ENCODE data around the gene FTHL17.

FTHL17 gene

DNA sequence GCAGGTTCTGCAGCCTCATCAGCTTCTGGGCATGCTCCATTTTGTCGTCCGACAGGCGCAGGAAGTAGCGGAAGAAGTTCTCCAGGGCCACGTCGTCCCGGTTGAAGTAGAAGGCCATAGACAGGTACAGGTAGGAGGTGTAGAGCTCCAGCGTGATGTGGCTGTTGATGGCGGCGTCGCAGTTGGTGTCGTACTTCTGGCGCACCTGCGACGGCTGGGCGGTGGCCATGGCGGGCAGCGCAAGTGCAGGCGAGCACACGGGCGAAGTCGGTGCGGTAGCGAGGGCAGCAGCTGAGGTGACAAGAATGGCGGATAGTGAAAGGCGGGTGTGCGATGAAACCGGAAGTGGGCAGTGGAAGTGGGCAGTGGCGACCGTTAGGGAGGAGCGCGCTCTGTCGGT lies at the start of gene FTHL17:
TSS of gene FTHL17 (minus strand) at position 317 of the 400 bp plus-strand sequence. CDS start at position 229, 88 bp downstream.
- DNase-seq = no peak

DNA sequence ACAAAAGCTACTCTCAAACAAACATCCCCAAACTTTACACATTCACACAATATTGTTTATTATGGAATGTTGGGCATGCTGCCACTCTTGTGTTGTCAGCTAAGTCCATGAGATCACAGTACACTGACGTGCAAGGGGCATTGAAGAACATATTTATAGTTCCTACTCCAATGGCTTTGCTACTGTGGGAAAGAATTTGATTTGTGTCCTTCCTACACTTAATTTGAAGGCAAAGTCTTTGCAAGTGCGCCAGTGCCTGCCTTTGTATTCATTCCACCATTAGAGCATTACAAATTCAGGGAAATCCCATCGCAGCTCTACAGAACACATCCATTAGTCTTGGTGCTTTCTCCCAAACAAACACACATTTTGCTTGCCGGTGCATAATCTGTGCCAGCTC lies 45.4 kb upstream of the FTHL17 start:
- DNase-seq = no peak

DNA sequence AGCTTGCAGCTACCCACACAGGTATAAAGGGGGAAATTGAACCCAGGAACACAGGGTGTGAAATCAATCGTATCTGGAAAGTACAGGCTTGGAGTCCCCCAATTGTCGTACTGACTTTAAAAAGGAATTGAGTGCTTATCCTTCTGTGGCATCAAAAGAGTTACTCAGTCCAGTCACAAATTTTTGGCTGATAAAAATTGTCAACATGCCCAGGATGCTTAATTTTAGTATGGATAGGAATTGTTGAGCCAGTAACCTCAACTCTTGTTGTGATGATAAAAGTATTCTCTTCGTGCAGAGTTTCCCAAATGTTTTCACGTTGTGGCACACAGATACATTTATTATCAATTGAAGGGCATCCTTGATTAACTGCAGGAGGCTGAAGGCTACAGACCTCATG lies 43.6 kb upstream of the FTHL17 start:
- no peak for DNase-seq

DNA sequence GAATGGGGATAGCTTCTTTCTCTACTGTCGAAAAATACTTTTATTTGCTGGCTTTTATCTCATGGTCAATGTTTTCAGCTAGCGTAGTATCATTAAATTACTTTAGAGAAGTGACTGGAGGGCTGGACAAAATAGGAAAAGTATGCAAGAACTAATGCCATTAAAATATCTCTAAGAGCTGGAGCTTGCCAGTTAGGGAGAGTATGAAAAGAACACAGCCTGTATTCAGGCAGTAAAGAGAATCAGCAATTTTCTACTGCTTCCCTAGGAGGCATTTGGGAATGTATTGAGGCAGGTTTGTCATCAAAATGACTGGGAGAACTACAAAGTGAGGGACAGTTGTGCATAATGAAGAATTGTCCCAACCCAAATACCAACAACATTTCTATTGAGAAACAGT lies 43.0 kb upstream of the FTHL17 start:
- DNase-seq = no peak

DNA sequence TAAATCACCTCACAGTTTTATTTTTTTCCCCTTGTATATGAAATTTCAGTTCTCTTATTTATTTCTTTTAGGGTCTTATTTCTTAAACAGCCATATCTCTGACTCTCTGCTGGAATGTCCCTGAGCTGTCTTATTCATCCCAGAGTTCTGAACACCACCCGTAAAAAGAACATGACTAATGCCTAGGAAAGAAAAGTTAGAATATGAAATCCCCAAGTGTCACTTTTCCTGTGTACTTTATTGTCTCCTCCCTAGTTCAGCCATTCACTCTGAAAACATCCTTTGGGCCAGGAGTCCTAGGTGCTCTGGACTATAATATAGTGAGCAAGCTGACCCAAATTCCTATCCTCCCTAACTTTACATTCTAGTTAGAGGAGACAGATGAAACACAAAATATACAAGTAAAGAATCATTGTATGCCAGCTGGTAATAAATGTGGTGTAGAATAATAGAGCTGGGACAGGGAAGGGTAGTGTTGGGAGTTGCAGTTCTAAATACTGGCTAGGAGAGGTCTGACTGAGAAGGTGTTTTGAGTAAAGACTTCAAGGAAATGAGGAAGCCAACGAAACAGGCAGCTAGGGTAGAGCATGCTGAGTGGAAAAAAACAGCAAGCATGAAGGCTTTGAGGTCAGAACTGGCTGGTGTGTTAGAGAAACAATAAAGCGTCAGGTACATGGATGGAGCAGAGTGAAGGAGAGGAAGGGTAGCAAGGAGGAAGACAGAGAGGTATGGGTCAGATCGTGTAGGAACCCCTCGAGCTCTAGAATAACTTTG lies 40.6 kb upstream of the FTHL17 start:
- DNase-seq = no peak

DNA sequence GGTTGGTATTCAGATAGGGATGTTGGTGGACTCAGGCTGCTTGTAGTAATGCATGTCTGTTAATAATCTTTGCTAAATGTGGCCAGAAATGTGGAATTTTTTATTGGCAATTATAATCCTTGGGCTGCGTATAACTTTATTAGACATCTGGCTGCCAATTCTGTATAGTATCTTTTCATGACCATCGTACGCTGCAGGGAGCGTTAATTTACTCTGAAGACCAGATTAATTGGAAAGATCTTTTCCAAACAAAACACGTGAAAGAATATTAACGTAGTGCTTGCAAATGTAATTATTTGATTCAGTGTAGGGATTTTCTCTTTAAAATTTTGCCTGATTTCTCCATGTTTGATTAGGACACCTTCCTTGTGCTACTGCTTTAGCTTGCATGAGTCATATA lies 38.8 kb upstream of the FTHL17 start:
- no peak for DNase-seq

DNA sequence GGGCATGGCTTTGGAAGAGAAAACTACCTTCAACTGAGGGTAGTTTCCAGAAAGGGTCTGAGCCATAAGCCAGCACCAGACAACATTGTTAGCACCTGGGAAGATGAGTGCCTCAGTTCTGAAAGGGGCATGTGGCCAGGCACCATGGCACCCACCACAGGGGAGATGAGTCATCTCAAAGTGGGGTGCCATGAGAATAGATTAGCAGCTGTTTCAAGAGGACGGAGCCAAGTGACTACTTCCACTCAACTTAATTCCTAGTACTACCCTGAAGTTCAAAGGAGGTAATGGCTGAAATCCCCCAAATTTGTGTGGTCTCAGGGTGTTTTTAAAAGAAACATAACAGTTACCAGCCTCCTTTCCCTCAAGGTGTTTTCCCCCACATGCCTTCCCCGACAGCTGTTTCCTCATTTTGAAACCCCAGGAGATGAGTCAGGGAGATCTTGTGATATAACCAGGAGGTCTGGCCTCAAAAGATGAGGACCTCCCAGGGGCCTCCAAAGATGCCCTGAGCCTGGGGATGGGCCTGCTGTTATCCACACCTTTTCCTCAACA lies 27.8 kb upstream of the FTHL17 start:
- no peak for DNase-seq

DNA sequence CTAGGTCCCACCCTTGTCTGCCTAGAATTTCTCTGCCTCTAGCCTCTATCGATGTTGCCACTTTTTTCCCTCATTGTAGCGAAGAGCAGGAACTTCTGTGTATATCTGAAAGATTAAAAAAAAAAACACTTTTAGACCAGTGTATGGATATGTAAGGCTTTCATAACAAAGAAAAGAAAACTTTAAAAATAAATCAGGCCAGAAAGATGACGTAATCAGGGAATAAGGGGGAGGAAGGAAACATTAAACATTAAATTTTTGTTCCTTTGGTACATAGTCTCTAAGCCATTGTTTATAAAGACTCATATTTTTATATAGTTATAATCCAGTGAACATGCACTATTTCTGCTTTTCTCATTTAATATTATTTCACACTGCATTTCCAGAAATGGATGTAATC lies 26.2 kb upstream of the FTHL17 start:
- no peak for DNase-seq

DNA sequence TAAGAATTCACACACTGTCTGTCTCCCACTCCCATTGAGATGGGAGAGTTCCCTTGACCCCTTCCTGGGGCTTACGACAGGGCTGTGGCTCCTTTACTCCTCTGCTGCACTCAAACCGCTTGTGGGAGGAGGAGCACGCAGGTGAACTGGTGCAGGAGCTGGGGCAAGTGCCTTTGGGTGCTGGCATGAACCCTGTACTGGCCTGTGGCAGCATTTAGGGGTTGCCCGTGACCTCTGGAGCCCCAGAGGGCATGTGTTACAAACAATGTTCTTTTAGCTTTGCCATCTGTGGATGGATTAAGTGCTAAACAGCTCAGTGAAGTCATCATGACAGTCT lies 21.8 kb upstream of the FTHL17 start:
- DNase-seq = no peak

DNA sequence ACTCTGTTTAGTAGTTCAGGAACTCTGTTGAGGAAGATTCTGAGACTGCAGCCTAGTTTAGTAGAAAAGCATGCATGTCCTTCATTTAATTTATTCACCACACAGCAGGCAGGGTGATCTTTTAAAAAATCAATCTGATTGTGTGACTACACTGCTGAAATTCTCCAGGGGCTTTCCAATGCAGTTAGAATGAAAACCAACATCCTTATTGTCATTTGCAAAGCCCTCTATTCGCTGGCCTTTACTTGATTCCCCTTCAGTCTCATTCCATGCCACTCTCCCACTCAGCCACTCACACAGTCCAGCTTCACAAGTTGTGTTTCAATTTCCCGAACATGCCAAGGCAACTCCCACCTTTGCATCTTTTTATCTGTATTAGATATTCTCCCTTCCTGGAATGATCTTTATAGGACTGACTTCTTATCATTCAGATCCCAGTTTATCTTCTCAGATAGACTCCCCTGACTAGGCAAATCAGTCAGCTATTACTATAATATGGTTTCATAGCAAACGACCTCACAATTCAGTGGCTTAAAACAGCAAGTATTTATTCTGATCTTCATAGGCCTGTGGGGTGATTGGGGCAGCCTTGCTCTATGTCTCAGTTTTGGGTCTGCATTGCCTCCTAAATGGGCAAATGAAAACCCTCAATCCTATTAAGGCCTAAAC lies 21.3 kb upstream of the FTHL17 start:
- no peak for DNase-seq

DNA sequence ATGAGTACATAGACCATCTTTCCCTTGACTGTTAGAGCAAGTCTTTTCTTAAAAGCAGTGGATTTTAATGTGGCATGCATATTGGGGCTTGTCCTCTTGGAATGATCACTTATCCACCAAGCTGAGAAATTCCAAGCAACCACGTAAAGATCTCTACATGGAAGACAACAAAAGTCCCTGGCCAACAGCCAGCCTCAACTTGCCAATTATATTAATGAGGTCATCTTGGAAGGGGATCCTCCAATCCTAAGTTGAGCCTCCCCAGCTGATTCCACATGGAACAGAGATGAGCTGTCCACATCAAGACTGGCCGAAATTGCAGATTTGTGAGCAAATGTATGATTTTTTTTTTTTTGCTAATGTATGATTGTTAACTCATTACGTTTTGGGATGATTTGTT lies 20.6 kb upstream of the FTHL17 start:
- no peak for DNase-seq

DNA sequence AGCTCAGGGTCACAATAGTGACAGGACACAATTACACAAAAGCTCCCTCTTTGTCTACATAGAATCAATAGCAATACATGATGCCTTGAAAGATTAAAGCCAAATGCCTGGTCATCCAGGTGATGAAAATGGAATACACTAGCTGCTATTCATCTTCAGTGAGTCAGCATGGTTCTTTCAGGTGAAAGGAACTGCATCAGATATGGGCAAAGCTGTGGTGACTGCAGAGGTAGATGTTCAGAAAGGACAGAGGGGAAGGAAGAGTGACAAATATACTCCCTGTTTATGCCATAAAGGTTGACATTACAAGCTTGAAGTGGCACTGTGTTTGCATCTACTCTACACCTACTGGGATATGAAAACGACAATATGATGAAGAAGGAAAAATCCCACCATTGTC lies 20.0 kb upstream of the FTHL17 start:
- no peak for DNase-seq

DNA sequence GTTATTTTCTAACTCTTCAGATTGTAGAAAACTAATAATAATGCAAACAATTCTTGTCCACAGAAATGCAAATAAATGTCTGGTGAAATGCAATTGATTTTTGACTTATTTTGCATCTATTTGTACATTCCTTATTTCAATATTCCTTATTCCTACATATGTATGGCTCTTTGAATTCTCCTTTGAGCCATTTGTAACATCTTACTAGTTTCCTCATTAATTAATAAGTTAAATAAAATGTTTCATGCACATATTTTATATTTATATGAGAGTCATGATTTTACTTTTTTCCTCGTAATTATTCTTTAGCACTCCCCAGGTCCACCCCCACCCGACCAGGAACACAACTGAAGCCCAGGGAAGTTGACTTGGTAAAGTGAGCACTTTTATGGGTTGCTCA lies 2.7 kb upstream of the FTHL17 start:
- no peak for DNase-seq

DNA sequence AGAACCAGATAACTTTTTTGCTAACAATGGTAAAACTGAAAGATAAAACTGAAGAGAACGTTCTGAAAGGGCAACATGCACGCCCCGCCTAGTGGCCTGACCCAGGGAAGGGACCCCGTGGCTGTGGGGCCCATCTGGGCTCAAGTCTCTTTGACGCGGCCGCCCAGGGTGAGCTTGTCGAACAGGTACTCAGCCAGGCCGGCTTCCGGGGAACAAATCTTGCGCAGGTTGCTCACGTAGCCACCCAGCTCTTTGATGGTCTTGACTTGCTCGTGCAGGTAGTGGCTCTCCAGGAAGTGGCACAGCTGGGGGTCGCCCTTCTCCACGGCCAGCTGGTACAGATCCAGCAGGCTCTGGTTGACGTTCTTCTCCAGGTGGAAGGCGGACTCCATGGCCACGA lies 579 bp downstream of the FTHL17 start:
- DNase-seq = no peak

DNA sequence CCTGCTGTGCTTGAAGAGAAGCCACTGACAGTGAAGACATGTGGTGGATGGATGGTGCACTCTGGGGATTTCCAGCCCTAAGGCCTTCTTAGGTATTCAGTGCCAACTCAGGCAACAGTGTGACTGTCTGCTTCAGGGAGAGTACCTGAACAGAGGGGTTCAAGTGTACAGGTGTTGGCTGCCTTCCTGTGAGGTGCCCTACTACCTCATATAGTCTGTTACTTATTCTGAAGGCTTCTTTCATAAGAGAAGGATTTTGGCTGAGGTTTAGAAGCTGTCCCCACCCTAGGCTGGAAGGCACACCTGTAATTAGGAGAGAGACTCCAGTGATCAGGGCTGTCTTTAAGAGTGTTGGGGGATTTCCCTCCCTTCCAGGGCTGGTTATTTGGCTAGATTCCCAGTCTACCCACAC lies 1.8 kb downstream of the FTHL17 start:
- DNase-seq = no peak

DNA sequence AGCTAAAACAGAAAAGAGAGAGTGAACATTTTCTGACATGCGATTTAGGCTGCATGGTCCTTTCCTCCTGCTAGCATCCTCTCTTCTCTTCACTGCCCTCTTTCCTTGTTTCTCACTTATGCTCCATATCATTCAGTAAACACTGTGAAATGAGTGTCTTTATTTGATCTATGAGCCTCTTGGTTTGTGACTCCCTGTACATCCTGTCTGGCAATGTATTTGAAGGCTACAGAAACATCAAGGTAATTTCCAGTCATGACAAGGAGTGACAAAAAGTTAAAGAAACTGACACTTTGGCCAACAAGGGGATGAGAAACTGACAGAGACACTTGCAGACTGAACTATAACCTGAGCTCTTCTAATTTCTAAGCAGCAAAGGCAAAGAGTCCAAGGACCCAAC lies 8.7 kb downstream of the FTHL17 start:
- no peak for DNase-seq

DNA sequence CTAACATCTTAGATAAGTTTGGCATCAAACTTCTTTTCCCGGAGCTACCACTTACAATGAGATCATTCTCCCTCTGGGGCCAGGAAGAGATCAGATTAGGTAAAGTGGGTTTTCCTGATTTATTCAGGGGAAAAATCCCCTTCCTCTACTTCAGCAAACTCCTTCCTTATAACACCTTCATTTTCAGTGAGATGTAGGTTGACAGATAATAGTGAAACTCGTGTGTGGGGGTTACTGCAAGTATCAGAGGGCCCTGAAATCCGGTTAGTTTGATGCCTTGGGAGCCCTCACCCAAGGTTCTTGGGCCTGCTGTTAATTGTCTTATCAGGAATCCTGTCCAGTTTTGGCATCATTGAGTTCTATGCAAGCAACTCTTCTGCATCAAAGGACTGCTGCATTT lies 10.8 kb downstream of the FTHL17 start:
- DNase-seq = no peak

DNA sequence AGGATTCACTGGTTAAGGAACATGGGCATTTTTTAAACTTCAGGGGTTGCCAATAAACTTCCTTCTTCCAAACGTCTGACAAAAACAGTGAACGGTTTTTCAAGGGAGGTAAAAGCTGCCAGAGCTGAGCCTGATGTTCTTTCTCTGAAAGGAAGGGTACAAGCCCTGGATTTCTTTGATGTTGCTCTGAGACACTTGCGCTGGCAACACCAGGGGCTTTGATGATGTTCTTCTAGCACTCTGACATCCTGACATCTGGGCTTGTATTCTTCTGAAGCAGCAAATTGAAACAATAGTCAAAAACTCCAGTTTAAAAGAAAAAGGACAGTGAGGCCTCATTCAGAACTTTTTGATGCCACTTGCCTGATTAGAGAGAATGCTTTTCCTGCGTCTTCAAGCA lies 11.8 kb downstream of the FTHL17 start:
- DNase-seq = no peak

DNA sequence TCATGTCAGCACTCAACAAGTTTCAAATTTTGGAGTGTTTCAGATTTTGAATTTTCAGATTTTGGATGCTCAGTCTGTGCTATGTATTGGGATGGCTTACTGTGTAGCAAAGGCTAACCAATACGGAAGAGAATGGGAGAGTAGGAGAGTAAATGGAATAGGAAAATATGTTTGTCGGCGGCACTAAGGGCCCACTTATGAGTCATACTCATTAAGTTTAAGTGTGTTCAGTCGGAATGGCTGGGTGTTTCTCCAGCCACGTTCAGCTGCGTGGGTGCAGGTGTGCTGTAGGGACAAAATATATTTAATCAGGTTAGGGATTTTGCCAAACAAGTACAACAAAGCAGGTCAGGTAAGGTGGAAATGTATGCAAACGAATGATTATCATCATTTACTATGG lies 13.6 kb downstream of the FTHL17 start:
- DNase-seq = no peak

DNA sequence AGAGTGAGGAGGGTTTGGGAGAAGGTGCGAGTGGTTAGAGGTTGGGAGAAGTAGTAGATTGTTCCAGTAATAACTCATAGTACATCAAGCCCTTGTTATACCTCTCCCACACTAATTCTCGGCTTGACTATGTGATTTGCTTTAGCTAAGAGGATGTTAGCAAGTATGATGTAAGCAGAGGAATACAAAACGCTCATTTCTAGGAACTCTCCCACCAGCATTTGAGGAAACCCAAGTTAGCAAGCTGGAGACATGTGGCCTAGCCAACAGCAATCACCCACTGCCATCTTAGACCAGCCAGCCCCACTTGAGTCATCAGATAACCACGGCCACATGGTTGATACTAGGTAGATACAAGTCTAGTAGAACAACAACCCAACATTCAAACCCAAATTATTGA lies 14.2 kb downstream of the FTHL17 start:
- no peak for DNase-seq

DNA sequence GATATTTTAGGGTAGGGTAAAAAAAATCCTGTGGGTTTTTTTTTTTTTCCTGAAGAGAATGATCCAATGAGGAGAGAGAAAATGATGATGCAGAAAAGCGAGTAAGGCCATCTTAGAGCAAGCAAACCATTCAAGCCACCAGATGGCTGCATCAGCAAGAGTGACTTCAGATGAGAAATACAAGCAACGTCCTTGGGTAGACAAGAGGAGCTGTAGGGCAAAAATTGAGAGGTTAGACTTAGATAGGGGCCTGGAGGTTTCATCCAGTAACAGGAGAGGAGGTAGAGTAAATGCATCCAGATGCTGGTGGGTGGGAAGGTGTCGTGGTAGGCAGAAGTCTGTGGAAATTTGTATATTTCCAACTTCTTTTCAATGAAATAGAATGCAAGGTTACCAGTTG lies 14.6 kb downstream of the FTHL17 start:
- DNase-seq = no peak

DNA sequence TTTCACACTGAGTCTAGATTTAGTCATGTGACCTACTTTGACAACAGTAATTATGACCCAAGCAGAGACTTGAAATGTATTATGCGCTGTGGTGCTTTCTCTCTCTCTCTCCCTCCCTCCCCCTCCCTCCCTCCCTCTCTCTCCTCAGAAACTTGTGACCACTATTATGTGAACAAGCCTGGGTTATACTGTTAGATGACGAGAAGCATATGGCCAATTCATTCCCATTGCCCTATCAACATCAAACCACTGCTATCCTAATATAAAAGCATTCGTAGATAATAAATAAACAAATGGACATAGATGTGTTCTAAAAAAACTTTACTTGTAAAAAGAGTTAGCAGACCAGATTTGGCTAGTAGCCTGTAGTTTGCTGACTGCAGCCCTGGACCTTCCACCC lies 18.2 kb downstream of the FTHL17 start:
- DNase-seq = no peak

DNA sequence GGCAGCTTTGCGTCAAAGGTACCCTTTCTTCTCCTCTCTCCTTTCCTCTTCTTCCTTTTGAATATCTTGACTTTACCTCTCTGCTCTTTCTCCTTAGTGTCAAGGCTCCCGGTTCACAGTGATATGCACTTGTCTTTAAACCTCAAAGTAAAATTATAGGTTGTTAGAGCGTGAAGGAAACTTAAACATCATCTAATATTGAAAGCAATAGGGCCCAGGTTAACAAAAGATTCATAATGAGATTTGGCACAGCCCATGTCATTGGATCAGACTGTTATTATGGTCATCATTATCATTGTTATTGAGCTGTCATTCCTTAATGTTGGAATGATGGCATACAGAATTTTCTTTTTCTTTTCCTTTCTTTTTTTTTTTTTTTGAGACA lies 32.5 kb downstream of the FTHL17 start:
- DNase-seq = no peak

DNA sequence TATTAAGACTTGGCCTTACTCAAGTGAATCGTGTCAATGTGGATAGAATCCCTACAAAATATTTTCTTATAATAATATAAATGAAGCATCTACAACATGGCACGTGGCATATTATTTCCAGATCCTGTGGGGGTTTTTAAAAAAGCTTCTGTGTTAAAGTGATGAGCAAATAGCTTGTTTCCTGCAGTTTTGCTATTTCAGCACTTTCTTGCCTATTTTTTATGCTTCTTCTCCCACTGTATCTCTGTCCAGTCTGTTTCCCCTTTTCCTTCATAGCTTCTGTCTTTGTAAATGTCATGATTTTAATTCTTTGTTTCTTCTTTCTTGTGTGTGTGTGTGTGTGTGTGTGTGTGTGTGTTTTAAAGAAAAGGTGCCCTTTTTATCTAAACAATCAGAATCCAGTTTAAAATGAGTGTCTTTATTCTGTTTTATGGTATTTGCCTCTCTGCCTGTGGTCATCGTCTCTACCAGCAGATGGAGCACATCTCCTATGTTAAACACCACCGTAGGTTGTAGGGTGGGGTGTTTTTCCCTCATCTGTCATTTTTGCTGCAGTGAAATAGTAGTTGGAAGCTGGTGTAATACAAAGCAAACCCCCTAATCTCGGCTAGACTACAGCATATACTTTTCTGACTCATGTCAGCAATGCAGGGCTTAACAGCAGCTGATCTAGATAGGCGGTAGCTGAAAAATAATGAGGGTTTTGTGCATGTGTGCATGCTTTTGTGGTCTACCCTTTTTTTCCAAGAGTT lies 33.1 kb downstream of the FTHL17 start:
- peak; percentile 11 for DNase-seq
